EH (cell line): ENCODE data around the gene APOBEC3A.

Source experiments
- DNase-seq: peaks from one replicate; pipeline ENCODE4 v3.0.0-alpha.2; 2015; ENCODE audit warnings: low read depth

APOBEC3A gene

DNA sequence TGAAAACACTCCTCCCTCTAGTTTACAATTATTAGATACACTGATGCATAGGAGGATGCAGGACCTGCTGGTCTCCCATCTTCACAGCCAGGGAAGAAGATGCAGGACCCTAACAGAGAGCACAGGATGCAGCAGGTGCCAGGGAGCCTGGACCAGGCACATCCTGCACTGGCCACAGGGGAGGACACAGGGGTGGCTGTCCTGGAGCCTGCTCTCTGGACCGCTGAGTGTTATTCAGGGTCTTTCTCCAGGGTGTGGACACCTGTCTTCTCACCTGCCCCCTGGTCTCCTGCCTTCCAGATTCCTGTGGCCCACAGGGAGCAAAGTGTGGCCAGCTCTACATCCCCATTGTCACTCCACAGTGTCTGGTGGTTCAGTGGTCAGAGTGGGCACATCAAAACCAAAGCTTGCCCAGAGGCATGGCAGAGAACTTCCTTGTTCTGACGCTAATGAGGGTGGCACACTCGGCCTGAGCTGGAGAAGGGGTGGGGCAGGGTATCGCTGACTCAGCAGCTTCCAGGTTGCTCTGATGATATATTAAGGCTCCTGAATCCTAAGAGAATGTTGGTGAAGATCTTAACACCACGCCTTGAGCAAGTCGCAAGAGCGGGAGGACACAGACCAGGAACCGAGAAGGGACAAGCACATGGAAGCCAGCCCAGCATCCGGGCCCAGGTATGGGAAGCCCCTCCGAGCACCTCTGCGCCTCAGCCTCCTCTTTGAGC, at the start of gene APOBEC3A:
Gene APOBEC3A, plus strand, starts transcription at position 564 of the 725 bp plus-strand sequence. Its CDS starts 83 bp downstream, at position 647.
- DNase-seq, result no peak

DNA sequence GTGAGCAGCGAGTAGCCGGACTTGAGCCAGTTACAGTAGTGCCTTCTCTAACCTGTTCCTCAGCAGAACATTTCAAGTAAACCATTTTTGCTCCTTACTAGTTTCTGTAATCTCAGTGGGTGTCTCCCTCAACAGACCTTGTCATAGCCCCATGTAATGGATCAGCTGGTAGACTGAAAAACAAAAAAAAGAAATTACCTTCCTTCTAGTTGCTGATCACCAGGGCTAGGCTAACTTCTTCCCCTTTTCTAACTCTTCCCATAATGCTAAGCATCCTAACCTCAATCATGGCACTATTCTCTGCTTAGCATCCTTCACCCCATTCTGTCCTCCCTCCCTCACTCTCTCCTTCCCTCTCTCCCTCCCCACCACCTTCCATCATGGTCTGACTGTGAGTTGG, 49.6 kb upstream of the APOBEC3A start:
- DNase-seq, result no peak

DNA sequence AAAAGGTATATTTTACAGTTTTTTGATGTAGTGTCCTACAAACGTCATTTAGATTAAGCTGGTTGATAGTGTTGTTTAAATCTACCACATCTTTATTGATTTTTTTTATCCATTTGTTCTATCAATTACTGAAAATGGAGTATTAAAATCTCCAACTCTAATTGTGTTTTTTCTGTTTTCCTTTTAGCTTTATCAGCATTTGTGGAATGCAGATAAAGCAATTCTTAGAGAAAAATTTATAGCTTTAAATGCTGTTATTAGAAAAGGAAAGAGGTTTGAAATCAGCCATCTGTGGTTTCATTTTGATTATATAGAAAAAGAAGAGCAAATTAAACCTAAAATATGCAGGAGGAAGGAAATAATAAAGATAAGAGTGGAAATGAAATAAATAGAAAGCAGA, 46.0 kb upstream of the APOBEC3A start:
- no peak for DNase-seq

DNA sequence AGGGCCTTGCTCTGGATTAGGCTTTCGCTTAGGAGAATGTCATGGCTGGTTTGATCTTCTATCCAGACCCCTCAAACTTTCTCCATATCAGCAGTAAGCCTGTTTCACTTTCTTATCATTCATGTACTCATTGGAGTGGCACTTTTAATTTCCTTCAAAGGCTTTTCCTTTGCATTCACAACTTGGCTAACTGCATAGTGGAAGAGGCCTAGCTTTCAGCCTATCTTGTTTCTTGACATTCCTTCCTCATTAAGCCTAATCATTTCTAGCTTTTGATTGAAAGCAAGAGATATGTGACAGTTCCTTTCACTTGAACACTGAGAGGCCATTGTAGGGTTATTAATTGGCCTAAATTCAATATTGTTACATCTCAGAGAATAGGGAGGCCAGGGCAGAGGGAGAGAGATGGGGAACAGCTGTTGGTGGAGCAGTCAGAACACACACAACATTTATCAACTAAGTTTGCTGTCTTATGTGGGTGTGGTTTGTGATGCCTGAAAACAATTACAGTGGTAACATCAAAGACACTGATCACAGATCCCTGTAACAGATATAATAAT, 37.7 kb upstream of the APOBEC3A start:
- no peak for DNase-seq

DNA sequence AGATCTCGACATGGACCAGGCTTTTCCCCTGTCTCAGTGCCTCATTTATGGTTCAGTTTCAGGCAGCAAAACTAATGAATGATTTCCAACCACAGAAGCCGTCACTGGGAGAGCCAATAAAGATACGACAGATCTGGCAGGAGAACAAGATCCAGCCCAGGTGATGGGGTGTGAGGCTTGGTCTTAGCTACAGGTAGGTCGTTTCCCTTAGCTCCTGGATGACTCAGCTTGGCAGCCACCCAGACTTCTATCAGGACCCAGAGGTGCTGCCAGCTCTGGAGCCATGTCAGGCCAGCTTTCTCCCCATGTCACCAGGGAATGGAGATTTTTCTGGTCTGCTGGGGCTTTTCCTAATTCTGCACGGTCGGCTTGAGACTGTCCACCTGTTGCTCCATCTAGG, 36.3 kb upstream of the APOBEC3A start:
- no peak for DNase-seq

DNA sequence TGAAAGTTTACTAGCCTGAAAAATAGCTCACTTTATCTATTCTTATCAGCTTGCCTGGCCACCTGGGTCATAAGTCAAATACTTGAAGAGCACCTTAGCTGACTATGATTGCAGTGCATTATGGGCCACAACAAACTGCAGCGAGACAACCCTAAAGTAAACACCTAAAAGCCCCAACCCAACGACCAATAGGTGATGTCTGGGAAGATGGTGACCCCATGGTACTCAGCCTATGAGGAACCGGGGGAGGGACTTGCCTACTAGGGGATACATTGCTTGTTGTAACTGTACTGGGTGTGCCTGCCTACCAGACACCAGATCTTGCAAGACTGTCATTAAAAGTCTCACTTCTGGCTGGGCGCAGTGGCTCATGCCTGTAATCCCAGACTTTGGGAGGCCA, 35.6 kb upstream of the APOBEC3A start:
- DNase-seq, result no peak

DNA sequence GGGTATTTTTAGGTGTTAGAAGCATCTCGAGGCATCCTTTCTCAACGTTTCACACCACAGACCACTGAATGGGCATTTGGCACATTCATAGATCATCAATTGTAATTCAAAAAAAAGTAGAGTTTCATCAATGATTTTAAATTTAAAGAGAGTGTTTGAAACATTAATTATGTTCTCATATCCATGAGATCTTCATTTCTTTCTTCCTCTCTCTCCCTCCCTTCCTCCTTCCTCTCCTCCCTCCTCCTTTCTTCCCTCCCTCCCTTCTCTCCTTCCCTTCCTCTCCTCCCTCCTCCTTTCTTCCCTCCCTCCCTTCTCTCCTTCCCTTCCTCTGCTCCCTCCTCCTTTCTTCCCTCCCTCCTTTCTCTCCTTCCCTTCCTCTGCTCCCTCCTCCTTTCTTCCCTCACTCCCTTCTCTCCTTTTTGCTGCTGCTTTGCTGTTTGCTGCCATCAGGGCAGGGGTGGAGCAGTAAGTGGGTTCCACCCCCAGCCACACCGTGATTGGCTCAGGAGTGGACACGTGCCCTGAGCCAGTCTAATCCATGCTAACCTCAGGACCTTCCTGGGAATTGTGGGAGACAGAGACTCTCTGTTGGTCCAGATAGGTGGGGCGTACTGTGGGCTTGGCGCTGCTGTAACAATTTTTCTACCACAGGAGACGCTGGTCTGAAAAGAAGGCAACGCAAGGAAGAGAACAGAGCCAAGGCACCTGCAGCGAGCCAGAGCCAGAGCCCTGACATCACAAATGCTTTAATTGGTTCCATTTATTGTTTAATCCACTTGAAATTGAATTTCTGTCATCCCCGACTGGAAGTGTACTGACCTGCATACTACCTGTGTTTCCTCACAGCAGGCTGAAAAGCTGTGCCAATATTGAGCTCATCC, 33.7 kb upstream of the APOBEC3A start:
- peak; percentile 91 for DNase-seq

DNA sequence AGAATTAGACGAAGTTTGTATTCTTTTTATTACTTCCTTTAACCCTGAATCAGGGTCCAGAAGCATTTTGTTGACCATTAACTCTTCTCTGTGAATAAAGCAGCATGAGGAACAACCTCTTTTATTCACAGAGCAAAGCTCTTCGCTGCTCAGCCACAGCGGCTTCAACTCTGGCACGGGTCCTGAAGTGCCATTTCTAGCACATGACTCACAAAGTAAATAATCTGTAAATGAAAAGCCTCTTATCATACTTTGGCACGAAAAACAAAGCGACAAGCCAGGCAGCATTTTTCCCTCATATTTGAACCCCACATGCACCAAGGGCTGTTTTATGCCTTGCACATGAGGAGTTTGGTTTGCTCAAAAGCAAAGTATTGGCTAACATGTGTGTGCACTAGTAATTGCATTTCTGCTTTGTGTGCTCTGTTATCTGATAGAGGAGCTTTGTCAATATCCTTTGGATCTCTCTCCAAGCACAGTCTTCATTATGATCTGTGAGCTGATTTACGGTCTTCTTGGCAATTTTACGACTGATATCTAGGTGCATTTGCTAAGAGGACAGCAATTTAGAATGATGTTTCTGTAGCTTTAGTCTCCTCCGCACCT, 33.0 kb upstream of the APOBEC3A start:
- peak; percentile 95 for DNase-seq

DNA sequence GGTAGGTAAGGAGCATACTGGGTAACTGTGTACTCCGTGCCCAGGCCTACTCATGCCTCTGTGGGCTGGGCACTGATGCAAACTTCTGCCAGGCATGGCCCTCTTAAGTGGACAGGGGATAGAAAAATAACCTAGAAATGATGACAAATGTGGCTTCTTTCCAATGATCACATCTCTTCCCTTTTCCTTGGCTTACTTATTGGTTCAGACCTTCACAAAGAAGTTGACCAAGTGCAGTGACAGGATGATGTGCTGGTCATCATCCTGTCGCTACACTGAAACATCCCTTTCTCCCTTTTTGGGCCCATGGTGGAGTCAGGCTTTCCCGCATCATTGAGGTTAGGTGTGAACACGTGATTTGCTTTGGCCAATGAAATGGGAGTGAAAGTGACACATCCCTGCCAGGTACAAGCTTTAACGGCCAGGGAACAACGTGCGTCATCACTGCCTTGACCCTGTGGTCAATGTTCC, 31.8 kb upstream of the APOBEC3A start:
- DNase-seq, result peak; percentile 50

DNA sequence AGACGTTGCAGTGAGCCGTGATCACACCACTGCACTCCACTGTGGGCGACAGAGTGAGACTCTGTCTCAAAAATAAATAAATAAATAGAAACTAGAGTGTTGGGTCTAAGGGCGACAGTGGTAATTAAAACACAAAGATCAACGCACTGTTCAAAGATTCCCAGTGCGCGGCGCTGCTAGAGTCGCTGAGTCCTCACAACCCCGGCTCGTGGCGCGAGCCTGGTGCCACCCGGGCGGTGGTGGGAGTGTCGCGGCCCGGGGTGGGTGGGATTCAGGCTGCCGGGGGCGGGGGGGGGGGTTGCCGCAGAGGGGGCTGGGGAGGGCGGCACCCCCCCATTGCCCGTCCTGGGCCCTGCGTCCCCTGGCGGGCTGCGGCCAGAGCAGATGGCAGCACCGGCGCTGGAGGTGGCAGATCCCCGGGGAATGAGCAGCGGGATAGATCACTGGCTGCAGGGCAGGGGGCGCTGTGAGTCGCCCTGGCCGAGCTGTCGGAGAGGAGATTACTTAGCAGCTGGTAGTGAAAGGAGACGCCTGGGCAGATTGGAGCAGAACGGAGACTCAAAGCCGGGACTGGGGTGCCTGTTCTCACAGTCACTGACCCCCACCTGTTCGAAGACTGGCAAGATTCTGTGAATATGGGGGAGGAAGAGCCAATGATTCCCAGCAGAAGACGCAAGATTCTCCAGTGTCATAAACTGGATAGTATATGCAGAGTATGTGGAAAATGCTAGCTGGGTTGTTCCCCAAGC, 30.2 kb upstream of the APOBEC3A start:
- peak; percentile 69 for DNase-seq

DNA sequence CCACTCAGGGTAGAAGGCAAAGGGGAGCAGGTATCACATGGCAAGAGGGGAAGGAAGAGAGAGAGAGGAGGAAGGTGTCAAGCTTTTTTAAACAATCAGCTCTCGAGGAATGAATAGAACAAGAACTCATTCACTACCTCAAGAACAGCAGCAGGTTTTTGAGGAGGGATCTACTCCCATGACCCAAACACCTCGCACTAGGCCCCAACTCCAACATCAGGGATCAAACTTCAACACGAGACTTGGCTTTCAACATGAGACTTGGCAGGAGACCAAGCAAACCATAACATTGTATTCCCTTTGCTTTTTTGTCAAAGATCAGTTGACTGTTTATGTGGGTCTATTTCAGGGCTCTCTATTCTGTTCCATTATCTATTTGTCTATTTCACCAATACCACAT, 26.9 kb upstream of the APOBEC3A start:
- no peak for DNase-seq

DNA sequence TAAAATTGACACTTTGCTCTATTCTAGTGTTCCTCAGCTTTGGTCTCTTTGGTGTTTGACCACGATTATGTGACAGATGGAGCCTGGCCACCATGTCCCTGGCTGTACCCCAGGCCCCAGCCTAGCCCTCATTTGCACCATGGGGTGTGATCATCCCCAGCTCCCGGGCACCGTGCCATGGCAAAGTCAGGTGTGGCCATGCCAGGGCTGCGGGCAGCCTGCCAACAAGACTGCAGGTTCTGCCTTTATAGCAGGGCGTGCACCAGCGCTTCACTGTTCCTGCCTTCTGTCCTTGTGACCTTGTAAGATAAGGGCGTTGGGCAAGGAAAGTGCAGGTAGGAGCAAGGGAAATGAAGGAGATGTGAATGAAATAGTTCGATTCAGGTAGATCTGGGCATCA, 22.4 kb upstream of the APOBEC3A start:
- no peak for DNase-seq

DNA sequence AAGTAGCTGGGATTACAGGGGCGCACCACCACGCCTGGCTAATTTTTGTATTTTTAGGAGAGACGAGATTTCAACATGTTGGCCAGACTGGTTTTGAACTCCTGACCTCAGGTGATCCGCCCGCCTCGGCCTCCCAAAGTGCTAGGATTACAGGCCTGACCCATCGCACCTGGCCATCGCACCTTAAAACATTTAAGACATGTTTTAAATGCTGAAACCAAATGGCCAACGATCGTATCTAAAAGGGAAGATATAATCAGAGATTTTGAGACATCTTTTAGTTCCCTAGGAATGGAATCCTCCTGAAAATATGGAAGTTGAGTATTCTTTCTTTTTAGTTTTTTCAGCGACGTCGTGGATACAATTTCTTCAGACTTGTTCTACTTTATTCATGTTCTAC, 21.8 kb upstream of the APOBEC3A start:
- DNase-seq, result no peak

DNA sequence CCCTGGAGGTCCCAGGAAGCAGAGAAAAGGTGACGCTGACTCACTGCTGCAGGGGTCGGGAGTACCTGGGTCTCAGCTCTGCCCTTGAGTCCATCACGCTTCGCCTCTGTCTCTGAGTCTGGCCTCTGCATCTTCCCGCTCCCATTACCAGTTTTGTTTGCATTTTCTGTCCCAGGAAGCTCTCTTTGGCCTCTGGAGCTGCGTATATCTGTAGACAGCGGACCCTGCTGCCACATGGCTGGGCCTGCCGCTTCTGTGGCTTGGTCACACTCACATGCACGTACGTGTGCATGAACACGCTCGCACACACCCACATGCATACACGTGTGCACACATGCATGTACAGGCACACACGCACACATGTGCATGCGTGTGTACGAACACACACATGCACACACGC, 20.8 kb upstream of the APOBEC3A start:
- DNase-seq, result no peak

DNA sequence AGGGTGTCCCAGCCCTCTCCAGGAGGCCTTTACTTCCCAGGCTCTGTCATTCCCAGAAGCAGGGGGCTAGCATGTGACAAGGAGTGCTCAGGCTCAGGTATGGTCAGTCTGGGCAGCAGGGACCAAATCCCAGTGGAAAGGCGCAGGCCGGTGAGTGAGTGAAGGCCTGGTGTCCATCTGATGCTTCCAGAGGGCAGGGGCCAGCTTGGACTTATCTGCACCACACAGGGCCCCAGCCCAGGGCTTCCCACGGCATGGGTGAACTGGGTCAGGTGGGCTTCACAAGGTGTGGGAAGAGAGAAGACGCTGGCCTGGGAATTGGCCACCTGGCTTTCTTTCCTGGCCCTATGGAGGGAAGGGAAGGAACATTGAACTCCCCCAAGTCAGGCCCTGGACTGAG, 20.4 kb upstream of the APOBEC3A start:
- DNase-seq, result no peak

DNA sequence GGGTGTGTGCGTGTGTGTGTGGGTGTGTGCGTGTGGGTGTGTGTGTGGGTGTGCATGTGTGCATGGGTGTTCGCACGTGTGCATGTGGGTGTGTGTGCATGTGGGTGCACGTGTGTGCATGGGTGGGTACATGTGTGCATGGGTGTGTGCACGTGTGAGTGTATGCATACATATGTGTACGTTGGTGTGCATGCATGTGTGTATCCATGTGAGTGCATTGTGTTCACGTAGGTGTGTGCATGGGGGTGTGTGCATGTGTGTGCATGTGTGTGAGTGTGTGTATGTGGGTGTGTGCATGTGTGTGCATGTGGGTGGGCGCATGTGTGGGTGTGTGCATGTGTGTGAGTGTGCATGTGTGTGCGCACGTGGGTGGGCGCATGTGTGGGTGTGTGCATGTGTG, 19.9 kb upstream of the APOBEC3A start:
- DNase-seq, result no peak

DNA sequence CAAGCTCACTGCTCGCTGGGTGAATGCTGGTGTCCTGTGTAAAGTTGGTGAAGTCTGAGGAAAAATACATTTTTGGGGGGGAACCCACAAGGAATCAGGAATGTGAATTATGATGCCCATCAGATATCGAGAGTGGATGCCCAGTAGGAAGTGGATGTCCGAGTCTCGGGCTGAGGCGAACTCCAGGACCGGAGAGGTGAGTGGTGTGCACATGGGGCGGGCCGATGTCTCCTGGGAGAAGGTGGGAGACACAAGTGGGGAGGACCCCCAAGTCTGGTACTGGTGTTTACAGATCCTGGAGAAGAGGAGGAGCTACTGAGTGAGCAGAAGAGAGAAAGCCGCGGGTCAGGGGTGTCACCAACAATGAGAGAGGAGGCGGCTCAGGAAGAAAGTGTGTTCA, 19.2 kb upstream of the APOBEC3A start:
- DNase-seq, result no peak

DNA sequence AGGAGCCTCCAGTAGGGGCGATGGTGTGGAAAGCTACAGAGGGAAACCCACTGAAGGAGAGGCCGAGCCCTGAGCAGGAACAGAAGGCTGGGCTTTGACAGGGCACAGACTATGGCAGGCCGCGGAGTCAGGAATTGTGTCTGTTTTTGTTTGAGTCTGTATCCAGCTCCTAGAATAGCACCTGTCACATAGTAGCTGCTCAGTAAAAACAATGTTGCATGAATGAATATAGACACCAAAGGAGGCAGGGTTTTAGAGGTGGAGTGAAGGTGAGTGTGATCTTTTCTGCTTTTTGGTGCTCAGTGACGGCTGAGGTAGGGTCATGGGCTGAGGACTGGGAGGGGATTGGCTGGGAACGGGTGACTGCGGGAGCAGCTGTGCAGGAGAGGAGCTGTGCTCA, 18.5 kb upstream of the APOBEC3A start:
- DNase-seq, result no peak

DNA sequence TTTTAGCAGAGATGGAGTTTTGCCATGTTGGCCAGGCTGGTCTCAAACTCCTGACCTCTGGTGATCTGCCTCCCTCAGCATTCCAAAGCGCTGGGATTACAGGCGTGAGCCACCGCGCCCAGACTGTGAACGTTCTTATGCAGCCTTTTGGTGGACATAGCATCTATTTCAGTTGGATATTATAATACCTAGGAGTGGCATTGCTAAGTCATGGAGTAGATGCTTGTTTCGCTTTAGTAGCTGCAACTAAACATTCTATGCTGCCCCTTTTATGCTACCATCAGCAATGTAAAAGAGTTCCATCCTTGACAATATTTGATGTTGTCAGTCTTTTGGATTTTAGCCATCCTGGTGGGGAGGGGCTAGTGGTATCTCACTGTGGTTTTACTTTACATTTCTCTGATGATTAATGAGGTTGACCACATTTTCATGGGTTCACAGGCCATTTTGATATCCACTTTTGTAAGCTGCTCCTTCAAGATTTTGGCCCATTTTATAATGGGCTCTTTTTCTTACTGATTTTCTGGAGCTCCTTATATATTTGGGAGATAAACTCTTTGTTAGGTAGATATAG, 16.5 kb upstream of the APOBEC3A start:
- DNase-seq, result no peak

DNA sequence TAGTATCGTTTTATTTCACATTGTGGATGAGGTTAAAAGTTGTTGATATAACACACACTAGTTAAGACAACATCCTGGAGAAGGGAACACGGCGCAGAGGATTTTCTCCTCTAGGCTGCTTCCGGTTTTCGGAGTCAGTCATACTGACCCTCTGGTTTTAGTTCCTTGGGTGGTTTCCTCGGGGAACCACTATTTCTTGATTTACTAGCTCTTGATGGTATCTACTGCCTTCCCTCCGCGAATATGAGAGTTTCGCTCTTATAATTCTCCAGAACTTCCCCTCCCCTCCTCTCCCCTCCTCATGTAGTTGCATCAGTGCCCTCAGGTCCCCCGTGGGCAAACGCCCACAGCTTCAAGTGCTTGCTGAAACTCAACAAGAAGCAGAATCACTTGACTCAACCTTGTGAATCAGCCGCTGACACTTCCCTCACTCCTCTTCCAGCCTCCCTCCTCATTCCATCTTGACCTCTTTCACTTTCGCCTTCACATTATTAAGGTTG, 15.9 kb upstream of the APOBEC3A start:
- DNase-seq, result no peak

DNA sequence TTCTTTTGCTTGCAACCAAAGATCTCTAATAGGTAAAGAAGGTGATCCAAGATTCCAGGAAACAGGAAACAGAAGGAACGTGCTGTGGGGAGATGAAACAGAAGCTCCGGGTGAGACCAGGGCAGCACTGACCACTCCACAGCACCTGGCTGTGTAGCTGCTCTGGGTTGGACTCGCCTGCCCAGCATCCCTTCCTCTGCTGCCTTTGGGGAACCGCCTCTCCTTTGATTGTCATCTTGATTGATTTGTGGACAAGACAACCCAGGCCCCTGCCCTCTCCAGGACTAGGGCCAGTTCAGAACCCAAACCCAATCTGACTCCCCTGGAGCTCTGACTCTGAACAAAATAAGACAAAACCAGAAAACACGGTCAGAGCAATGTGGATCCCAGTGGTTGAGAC, 14.7 kb upstream of the APOBEC3A start:
- DNase-seq, result no peak
